Endodermal cell (in vitro differentiated cells): ENCODE results near the gene SEC23A. TPM values are rescaled to one million over a fixed set of nuclear protein-coding genes. Genes with fewer than 3 reads are reported as not detected.

Source experiments
- DNase-seq: peaks from one replicate; pipeline ENCODE4 v3.0.0-alpha.2; 2017
- H3K27ac ChIP-seq: 2 replicates; pipeline ENCODE4 v1.5.1; 2013; ENCODE audit warnings: mild to moderate bottlenecking, low read depth, low read length, moderate library complexity
- H3K27me3 ChIP-seq: 2 replicates; pipeline ENCODE4 v1.6.1; 2013; ENCODE audit warnings: mild to moderate bottlenecking, low read length, moderate library complexity; ENCODE audit not compliant: insufficient read depth, control insufficient read depth, poor library complexity, severe bottlenecking
- H3K36me3 ChIP-seq: 2 replicates; pipeline ENCODE4 v1.7.0; 2013; ENCODE audit warnings: mild to moderate bottlenecking, low read length, moderate library complexity; ENCODE audit not compliant: control insufficient read depth, insufficient read depth
- H3K4me1 ChIP-seq: one replicate; pipeline ENCODE4 v1.7.0; 2013; ENCODE audit warnings: low read length; ENCODE audit not compliant: control insufficient read depth, insufficient read depth
- H3K4me3 ChIP-seq: 2 replicates; pipeline ENCODE4 v1.5.1; 2013; ENCODE audit warnings: mild to moderate bottlenecking, low read length, moderate library complexity
- H3K9ac ChIP-seq: 2 replicates; pipeline ENCODE4 v1.6.1; 2013; ENCODE audit warnings: mild to moderate bottlenecking, low read length, moderate library complexity; ENCODE audit not compliant: poor library complexity, severe bottlenecking; ENCODE audit errors: extremely low read depth
- H3K9me3 ChIP-seq: 2 replicates; pipeline ENCODE4 v1.6.1; 2013; ENCODE audit warnings: mild to moderate bottlenecking, low read length, moderate library complexity; ENCODE audit not compliant: control insufficient read depth
- H3K27ac Mint-ChIP-seq: 2 replicates; pipeline ENCODE4 v1.8.0; 2020; ENCODE audit warnings: mixed read lengths
- H3K27me3 Mint-ChIP-seq: 2 replicates; pipeline ENCODE4 v1.8.0; 2021; ENCODE audit warnings: mild to moderate bottlenecking, mixed read lengths; ENCODE audit not compliant: insufficient read depth
- H3K36me3 Mint-ChIP-seq: 2 replicates; pipeline ENCODE4 v1.8.0; 2020; ENCODE audit warnings: low read depth, mixed read lengths
- H3K4me1 Mint-ChIP-seq: 2 replicates; pipeline ENCODE4 v1.8.0; 2020; ENCODE audit warnings: mixed read lengths
- H3K4me3 Mint-ChIP-seq: 2 replicates; pipeline ENCODE4 v1.8.0; 2020; ENCODE audit warnings: mild to moderate bottlenecking, moderate library complexity, mixed read lengths
- H3K9me3 Mint-ChIP-seq: 2 replicates; pipeline ENCODE4 v1.8.0; 2020; ENCODE audit warnings: mild to moderate bottlenecking, mixed read lengths
- WGBS, 2 experiments: methylation state at CpG; one replicate each; pipeline versions ENCODE4 v1.1.5 to v1.1.7; 2013; ENCODE audit warnings: missing lambda C conversion rate in 2 of 2, mixed read lengths in 1 of 2; ENCODE audit not compliant: insufficient coverage in 1 of 2, insufficient read length in 1 of 2; 5-methylcytosine and 5-hydroxymethylcytosine counted together
- total RNA-seq, 2 donors: library from RNA; stranded (reverse); fragmentation: NEBNext Ultra II Directional in 1 of 2; extraction: Animal tissue kit (Norgen Biotek cat#: 25700) in 1 of 2; gene quantifications; 2 replicates in 1 of 2; 3 replicates in 1 of 2; pipeline ENCODE4 v1.2.1, GENCODE V29; 2021
- TF ChIP-seq, protein P1 (sequence below): fragments of 200-600 bp; sonication (generic); conservative IDR thresholded peaks from 2 replicates; pipeline ENCODE4 v1.5.0; 2021; ENCODE audit warnings: antibody characterized with exemption, mild to moderate bottlenecking

The SEC23A gene
- total RNA-seq, 2 donors from 2014 or later: 58.5 to 89.7 TPM

DNA sequence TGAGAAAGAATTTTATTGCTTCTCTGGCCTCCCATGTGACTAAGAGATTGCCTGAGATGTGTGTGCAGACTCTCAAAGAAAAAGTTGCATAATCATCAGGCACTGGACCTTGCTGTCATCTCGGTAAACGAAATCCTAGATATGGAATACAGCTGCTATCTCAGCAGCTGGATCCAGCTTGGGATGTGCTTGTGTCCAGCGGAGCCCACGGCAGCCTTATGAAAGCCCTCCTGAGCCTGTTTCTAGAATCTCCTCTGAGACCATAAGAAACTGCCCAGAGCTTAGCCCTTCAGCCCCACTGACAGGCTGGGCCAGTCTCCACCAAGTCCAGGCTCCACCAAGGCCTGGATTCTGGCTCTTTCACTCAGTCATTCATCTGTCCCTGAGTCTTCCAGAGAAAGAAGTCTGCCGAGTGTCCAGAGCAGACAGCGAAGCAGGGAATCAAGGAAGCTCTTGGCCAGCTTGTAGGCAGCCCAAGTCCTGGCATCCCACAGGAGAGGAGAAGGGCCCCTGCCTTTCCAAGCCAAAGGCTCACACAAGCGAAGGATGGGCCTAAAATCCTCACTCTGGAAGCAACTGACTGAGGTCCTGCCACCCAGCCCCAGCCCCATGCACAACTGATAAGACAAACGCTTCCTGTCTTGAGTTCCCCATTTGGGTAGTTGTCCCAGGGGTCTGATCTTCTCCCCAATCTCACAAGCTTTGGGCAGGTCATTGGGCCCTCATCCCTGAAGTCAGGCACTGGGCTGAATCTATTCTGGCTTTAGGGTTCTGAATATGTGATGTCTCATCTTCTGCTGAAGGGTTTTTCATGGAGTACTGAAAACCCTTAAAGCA is 97.8 kb downstream of the SEC23A start:
- no peak for DNase-seq
- no peaks in the 10 kb centered on the region for H3K4me1 ChIP-seq
- no peak overlapping the region for H3K9ac ChIP-seq
- H3K9me3 Mint-ChIP-seq: no peaks in the 10 kb centered on the region
- H3K27me3 ChIP-seq: no peaks in the 10 kb centered on the region
- no peak overlapping the region for H3K4me3 ChIP-seq
- no peaks in the 10 kb centered on the region for H3K36me3 ChIP-seq
- peaks cover 2% of the 10 kb centered on the region for H3K36me3 Mint-ChIP-seq
- TF ChIP-seq, protein P1, sequence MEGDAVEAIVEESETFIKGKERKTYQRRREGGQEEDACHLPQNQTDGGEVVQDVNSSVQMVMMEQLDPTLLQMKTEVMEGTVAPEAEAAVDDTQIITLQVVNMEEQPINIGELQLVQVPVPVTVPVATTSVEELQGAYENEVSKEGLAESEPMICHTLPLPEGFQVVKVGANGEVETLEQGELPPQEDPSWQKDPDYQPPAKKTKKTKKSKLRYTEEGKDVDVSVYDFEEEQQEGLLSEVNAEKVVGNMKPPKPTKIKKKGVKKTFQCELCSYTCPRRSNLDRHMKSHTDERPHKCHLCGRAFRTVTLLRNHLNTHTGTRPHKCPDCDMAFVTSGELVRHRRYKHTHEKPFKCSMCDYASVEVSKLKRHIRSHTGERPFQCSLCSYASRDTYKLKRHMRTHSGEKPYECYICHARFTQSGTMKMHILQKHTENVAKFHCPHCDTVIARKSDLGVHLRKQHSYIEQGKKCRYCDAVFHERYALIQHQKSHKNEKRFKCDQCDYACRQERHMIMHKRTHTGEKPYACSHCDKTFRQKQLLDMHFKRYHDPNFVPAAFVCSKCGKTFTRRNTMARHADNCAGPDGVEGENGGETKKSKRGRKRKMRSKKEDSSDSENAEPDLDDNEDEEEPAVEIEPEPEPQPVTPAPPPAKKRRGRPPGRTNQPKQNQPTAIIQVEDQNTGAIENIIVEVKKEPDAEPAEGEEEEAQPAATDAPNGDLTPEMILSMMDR: no peak
- H3K4me3 Mint-ChIP-seq: no peak overlapping the region
- no peaks in the 10 kb centered on the region for H3K4me1 Mint-ChIP-seq
- 95 to 96% methylated on average over 6 to 8 of the region's 8 CpGs for WGBS, 2 experiments
- H3K27ac Mint-ChIP-seq: no peak overlapping the region
- no peaks in the 10 kb centered on the region for H3K27me3 Mint-ChIP-seq
- no peak overlapping the region for H3K27ac ChIP-seq
- H3K9me3 ChIP-seq: no peaks in the 10 kb centered on the region

DNA sequence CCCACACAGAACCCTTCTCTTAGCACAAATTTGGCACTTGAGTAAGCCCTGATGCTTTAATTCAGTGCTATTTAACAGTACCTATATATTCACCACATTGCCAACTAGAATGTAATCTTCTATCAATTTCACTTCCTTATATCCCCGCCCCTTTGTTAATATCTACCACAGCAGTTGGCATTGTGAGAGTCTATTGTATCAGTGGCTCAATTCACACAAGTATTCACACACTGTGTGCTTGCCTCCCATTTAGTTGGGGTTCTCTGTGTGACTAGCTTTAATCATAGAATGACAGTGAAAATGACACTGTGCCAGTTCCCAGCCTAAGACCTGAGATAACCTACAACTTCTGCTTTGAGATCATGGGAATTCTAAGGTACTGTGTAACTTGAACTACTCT is 103.1 kb downstream of the SEC23A start:
- TF ChIP-seq, protein P1: no peak
- no peaks in the 10 kb centered on the region for H3K36me3 Mint-ChIP-seq
- Histone ChIP-seq H3K9ac (no peak overlapping the region), H3K4me3 (no peak overlapping the region), H3K27ac (no peak overlapping the region), H3K9me3 (no peaks in the 10 kb centered on the region), H3K36me3 (no peaks in the 10 kb centered on the region), H3K4me1 (no peaks in the 10 kb centered on the region), H3K27me3 (no peaks in the 10 kb centered on the region)
- WGBS, 2 experiments: 92% methylated on average over 1 of the region's 1 CpG; no CpG with 5 or more reads in 1 of the 2 experiments
- no peaks in the 10 kb centered on the region for H3K4me1 Mint-ChIP-seq
- H3K27me3 Mint-ChIP-seq: no peaks in the 10 kb centered on the region
- DNase-seq: no peak
- H3K4me3 Mint-ChIP-seq: no peak overlapping the region
- no peak overlapping the region for H3K27ac Mint-ChIP-seq
- H3K9me3 Mint-ChIP-seq: no peaks in the 10 kb centered on the region

- Mint-ChIP-seq H3K4me3 (no peak overlapping the region), H3K9me3 (no peaks in the 10 kb centered on the region), H3K36me3 (no peaks in the 10 kb centered on the region), H3K27ac (no peak overlapping the region), H3K27me3 (no peaks in the 10 kb centered on the region), H3K4me1 (no peaks in the 10 kb centered on the region)
- no peaks in the 10 kb centered on the region for H3K36me3 ChIP-seq
- no peak overlapping the region for H3K27ac ChIP-seq
- no peaks in the 10 kb centered on the region for H3K4me1 ChIP-seq
- TF ChIP-seq, protein P1: no peak
- H3K27me3 ChIP-seq: no peaks in the 10 kb centered on the region
- 78 to 100% methylated on average over 1 to 3 of the region's 3 CpGs for WGBS, 2 experiments
- peaks cover 4% of the 10 kb centered on the region for H3K9me3 ChIP-seq
- DNase-seq: no peak
- H3K4me3 ChIP-seq: no peak overlapping the region
- H3K9ac ChIP-seq: no peak overlapping the region
Observed at GRCh38 chr14:38994731-38995130, 108.3 kb downstream of the SEC23A start.
